Neural cell (in vitro differentiated cells): ENCODE results near the gene UNKL. TPM values are rescaled to one million over a fixed set of nuclear protein-coding genes. Genes with fewer than 3 reads are reported as not detected.

Source experiments
- H2AFZ ChIP-seq: fragments of 200-600, 300-800 bp; sonication (generic), shearing (Covaris generic); 2 replicates; pipeline ENCODE4 v1.6.0; 2014; ENCODE audit warnings: low read depth, mild to moderate bottlenecking, antibody characterized with exemption, low read length, moderate library complexity
- H3F3A ChIP-seq: fragments of 200-600 bp; shearing (Covaris generic); 2 replicates; pipeline ENCODE4 v1.6.1; 2016; ENCODE audit warnings: mild to moderate bottlenecking, moderate library complexity, mixed read lengths, antibody characterized with exemption, low read length; ENCODE audit not compliant: insufficient read depth, poor library complexity, severe bottlenecking
- H3K27ac ChIP-seq: fragments of 200-600, 300-800 bp; sonication (generic), shearing (Covaris generic); 2 replicates; pipeline ENCODE4 v1.5.1; 2014; ENCODE audit warnings: mild to moderate bottlenecking, low read length, moderate library complexity
- H3K27me3 ChIP-seq: fragments of 300-800, 200-600 bp; sonication (generic), shearing (Covaris generic); 2 replicates; pipeline ENCODE4 v1.6.0; 2014; ENCODE audit warnings: mild to moderate bottlenecking, low read depth, low read length, moderate library complexity; ENCODE audit not compliant: insufficient read depth
- H3K36me3 ChIP-seq: fragments of 300-800, 200-600 bp; sonication (generic), shearing (Covaris generic); 2 replicates; pipeline ENCODE4 v1.5.1; 2014; ENCODE audit warnings: mild to moderate bottlenecking, antibody characterized with exemption, low read length, moderate library complexity; ENCODE audit not compliant: insufficient read depth
- H3K4me2 ChIP-seq: fragments of 300-800, 200-600 bp; sonication (generic), shearing (Covaris generic); 2 replicates; pipeline ENCODE4 v1.6.0; 2014; ENCODE audit warnings: mild to moderate bottlenecking, low read length
- H3K4me3 ChIP-seq: fragments of 300-800, 200-600 bp; sonication (generic), shearing (Covaris generic); 2 replicates; pipeline ENCODE4 v1.5.1; 2014; ENCODE audit warnings: mild to moderate bottlenecking, low read length, moderate library complexity
- H3K79me2 ChIP-seq: fragments of 200-600 bp; shearing (Covaris generic); replicated peaks from 2 replicates; pipeline ENCODE4 v1.6.0; 2014; ENCODE audit warnings: mild to moderate bottlenecking, low read length, moderate library complexity; ENCODE audit not compliant: insufficient read depth
- H3K9ac ChIP-seq: fragments of 300-800, 200-600 bp; sonication (generic), shearing (Covaris generic); 2 replicates; pipeline ENCODE4 v1.6.1; 2016; ENCODE audit warnings: mild to moderate bottlenecking, low read length, mixed read lengths
- H3K9me2 ChIP-seq: fragments of 200-600 bp; shearing (Covaris generic); 2 replicates; pipeline ENCODE4 v1.6.1; 2016; ENCODE audit warnings: mild to moderate bottlenecking, low read length, mixed read lengths; ENCODE audit not compliant: insufficient read depth
- H3K9me3 ChIP-seq: fragments of 200-600, 300-800 bp; sonication (generic), shearing (Covaris generic); 2 replicates; pipeline ENCODE4 v1.6.1; 2016; ENCODE audit warnings: mild to moderate bottlenecking, mixed run types, low read length, moderate library complexity, mixed read lengths
- H4K20me1 ChIP-seq: fragments of 200-600 bp; shearing (Covaris generic); 2 replicates; pipeline ENCODE4 v1.6.1; 2016; ENCODE audit warnings: mild to moderate bottlenecking, mixed run types; ENCODE audit not compliant: insufficient read depth
- CTCF ChIP-seq: fragments of 450-650 bp; IDR thresholded peaks from 2 replicates; pipeline ENCODE4 v1.5.1; 2014; ENCODE audit warnings: antibody characterized with exemption, mild to moderate bottlenecking, moderate library complexity; ENCODE audit not compliant: poor library complexity, severe bottlenecking
- EP300 ChIP-seq: fragments of 450-650 bp; conservative IDR thresholded peaks from 2 replicates; pipeline ENCODE4 v1.6.1; 2014; ENCODE audit warnings: antibody characterized with exemption, mild to moderate bottlenecking, moderate library complexity; ENCODE audit not compliant: poor library complexity, severe bottlenecking
- EZH2 ChIP-seq: fragments of 200-600, 300-800 bp; shearing (Covaris generic), sonication (generic); IDR thresholded peaks from 2 replicates; pipeline ENCODE4 v1.6.1; 2014; ENCODE audit warnings: antibody characterized with exemption, low read length, borderline replicate concordance, mild to moderate bottlenecking; ENCODE audit not compliant: insufficient read depth, poor library complexity, severe bottlenecking
- MXI1 ChIP-seq: fragments of 450-650 bp; conservative IDR thresholded peaks from 2 replicates; pipeline ENCODE4 v1.6.1; 2014; ENCODE audit warnings: antibody characterized with exemption, mild to moderate bottlenecking; ENCODE audit not compliant: poor library complexity, severe bottlenecking
- POLR2AphosphoS5 ChIP-seq: IDR thresholded peaks from 2 replicates; pipeline ENCODE4 v1.6.1; 2012
- RAD21 ChIP-seq: fragments of 450-650 bp; conservative IDR thresholded peaks from 2 replicates; pipeline ENCODE4 v1.6.1; 2014; ENCODE audit warnings: antibody characterized with exemption, mild to moderate bottlenecking, moderate library complexity
- SMC3 ChIP-seq: fragments of 450-650 bp; conservative IDR thresholded peaks from 2 replicates; pipeline ENCODE4 v1.6.1; 2014; ENCODE audit warnings: antibody characterized with exemption, mild to moderate bottlenecking, moderate library complexity; ENCODE audit not compliant: poor library complexity
- TAF1 ChIP-seq: IDR thresholded peaks from 2 replicates; pipeline ENCODE4 v1.6.1; 2012; ENCODE audit warnings: low read depth
- polyA plus RNA-seq: library from polyadenylated mRNA; depleted of rRNA; stranded (reverse); fragments of >200 nt; gene quantifications from 2 replicates; pipeline ENCODE4 v1.2.3, GENCODE V29; 2014
- TF ChIP-seq, protein P1 (sequence below): IDR thresholded peaks from 2 replicates; pipeline ENCODE4 v1.6.1; 2012; ENCODE audit warnings: borderline replicate concordance

The UNKL gene
- polyA plus RNA-seq, 1 donor from 2014 or later = 11.9 TPM

GRCh38 chr16:1349351-1349750 lies 65.2 kb downstream of the UNKL start:
- no peak overlapping the region for H3K9ac ChIP-seq
- no peak for TF ChIP-seq TAF1
- TF ChIP-seq SMC3 = no peak
- TF ChIP-seq, protein P1, sequence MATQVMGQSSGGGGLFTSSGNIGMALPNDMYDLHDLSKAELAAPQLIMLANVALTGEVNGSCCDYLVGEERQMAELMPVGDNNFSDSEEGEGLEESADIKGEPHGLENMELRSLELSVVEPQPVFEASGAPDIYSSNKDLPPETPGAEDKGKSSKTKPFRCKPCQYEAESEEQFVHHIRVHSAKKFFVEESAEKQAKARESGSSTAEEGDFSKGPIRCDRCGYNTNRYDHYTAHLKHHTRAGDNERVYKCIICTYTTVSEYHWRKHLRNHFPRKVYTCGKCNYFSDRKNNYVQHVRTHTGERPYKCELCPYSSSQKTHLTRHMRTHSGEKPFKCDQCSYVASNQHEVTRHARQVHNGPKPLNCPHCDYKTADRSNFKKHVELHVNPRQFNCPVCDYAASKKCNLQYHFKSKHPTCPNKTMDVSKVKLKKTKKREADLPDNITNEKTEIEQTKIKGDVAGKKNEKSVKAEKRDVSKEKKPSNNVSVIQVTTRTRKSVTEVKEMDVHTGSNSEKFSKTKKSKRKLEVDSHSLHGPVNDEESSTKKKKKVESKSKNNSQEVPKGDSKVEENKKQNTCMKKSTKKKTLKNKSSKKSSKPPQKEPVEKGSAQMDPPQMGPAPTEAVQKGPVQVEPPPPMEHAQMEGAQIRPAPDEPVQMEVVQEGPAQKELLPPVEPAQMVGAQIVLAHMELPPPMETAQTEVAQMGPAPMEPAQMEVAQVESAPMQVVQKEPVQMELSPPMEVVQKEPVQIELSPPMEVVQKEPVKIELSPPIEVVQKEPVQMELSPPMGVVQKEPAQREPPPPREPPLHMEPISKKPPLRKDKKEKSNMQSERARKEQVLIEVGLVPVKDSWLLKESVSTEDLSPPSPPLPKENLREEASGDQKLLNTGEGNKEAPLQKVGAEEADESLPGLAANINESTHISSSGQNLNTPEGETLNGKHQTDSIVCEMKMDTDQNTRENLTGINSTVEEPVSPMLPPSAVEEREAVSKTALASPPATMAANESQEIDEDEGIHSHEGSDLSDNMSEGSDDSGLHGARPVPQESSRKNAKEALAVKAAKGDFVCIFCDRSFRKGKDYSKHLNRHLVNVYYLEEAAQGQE = no peak
- no peak for TF ChIP-seq RAD21
- TF ChIP-seq MXI1 = no peak
- TF ChIP-seq EZH2 = no peak
- no peak for TF ChIP-seq CTCF
- no peak for TF ChIP-seq POLR2AphosphoS5
- no peak for TF ChIP-seq EP300
- H3K9me2 ChIP-seq = no peaks in the 10 kb centered on the region
- H3K79me2 ChIP-seq = peaks cover 26% of the 10 kb centered on the region
- H3K27me3 ChIP-seq = no peaks in the 10 kb centered on the region
- no peaks in the 10 kb centered on the region for H3K9me3 ChIP-seq
- no peak overlapping the region for H3K27ac ChIP-seq
- no peak overlapping the region for H2AFZ ChIP-seq
- no peaks in the 10 kb centered on the region for H3K36me3 ChIP-seq
- H4K20me1 ChIP-seq = no peaks in the 10 kb centered on the region
- no peak overlapping the region for H3K4me2 ChIP-seq
- H3K4me3 ChIP-seq = no peak overlapping the region
- no peaks in the 10 kb centered on the region for H3F3A ChIP-seq

- Histone ChIP-seq H3K9me2 (no peaks in the 10 kb centered on the region), H2AFZ (no peak overlapping the region), H3K4me3 (no peak overlapping the region), H3K36me3 (no peaks in the 10 kb centered on the region), H3K9ac (no peak overlapping the region), H3K27me3 (no peaks in the 10 kb centered on the region), H3K9me3 (no peaks in the 10 kb centered on the region), H3K27ac (no peak overlapping the region), H3F3A (no peaks in the 10 kb centered on the region), H4K20me1 (no peaks in the 10 kb centered on the region), H3K79me2 (peaks cover 26% of the 10 kb centered on the region), H3K4me2 (no peak overlapping the region)
- TF ChIP-seq EZH2 (no peak), EP300 (no peak), CTCF (no peak), POLR2AphosphoS5 (no peak), MXI1 (no peak)
- TF ChIP-seq, protein P1 = no peak
These were observed 65.6 kb downstream of the UNKL start for GRCh38 chr16:1348926-1349325.
